HG03521 (cell line): ENCODE data around the gene ATG5.
"Not testable (repeated sequence)": the region's sequence is repeated elsewhere in the genome, so short reads cannot be mapped to it uniquely, and the experiment has no call there.

Experiments used
- ATAC-seq: cut with Tn5 transposase; IDR thresholded peaks from one replicate; pipeline ENCODE4 v1.9.1; 2021; ENCODE audit warnings: mild to moderate bottlenecking, moderate library complexity; ENCODE audit not compliant: unreplicated experiment

ATG5 gene

GRCh38 chr6:106160189-106160588 is 165.4 kb downstream of the ATG5 start:
- no peak for ATAC-seq

GRCh38 chr6:106159531-106159940 is 166.0 kb downstream of the ATG5 start:
- no peak for ATAC-seq

- no peak for ATAC-seq
These were observed 166.7 kb downstream of the ATG5 start for GRCh38 chr6:106158816-106159215.

- ATAC-seq, result no peak
These were observed 168.7 kb downstream of the ATG5 start for GRCh38 chr6:106156863-106157262.

GRCh38 chr6:106156413-106156812 is 169.1 kb downstream of the ATG5 start:
- ATAC-seq, result no peak

- ATAC-seq, result no peak
These were observed 170.2 kb downstream of the ATG5 start for GRCh38 chr6:106155219-106155830.

GRCh38 chr6:106154326-106154725 is 171.2 kb downstream of the ATG5 start:
- ATAC-seq, result no peak

- ATAC-seq, result no peak
These were observed 172.6 kb downstream of the ATG5 start for GRCh38 chr6:106152952-106153351.

GRCh38 chr6:106152476-106152875 is 173.1 kb downstream of the ATG5 start:
- not testable (repeated sequence) for ATAC-seq

- no peak for ATAC-seq
These were observed 176.0 kb downstream of the ATG5 start for GRCh38 chr6:106149472-106150069.

GRCh38 chr6:106147476-106147875 is 178.1 kb downstream of the ATG5 start:
- ATAC-seq, result no peak

GRCh38 chr6:106146852-106147351 is 178.7 kb downstream of the ATG5 start:
- no peak for ATAC-seq

GRCh38 chr6:106145741-106146227 is 179.8 kb downstream of the ATG5 start:
- ATAC-seq, result no peak

GRCh38 chr6:106145144-106145543 is 180.4 kb downstream of the ATG5 start:
- no peak for ATAC-seq

GRCh38 chr6:106143665-106144064 is 181.9 kb downstream of the ATG5 start:
- no peak for ATAC-seq

- ATAC-seq, result no peak
These were observed 182.6 kb downstream of the ATG5 start for GRCh38 chr6:106142876-106143431.

- ATAC-seq, result peak; percentile 76
These were observed 183.9 kb downstream of the ATG5 start for GRCh38 chr6:106141441-106142237.

GRCh38 chr6:106138151-106138550 is 187.4 kb downstream of the ATG5 start:
- ATAC-seq, result no peak

GRCh38 chr6:106136845-106137244 is 188.7 kb downstream of the ATG5 start:
- no peak for ATAC-seq

- no peak for ATAC-seq
These were observed 189.5 kb downstream of the ATG5 start for GRCh38 chr6:106135911-106136571.
